Neural cell (in vitro differentiated cells): ENCODE data around the gene BEX3. TPM values are rescaled to one million over a fixed set of nuclear protein-coding genes. Genes with fewer than 3 reads are reported as not detected.

ENCODE experiments used
- polyA plus RNA-seq: library from polyadenylated mRNA; depleted of rRNA; stranded (reverse); fragments of >200 nt; gene quantifications from 2 replicates; pipeline ENCODE4 v1.2.3, GENCODE V29; 2014
- small RNA-seq, 3 experiments: library from RNA; depleted of rRNA; stranded (forward); fragments of <200 nt; gene quantifications; one replicate each; pipeline ENCODE3, GENCODE V24; 2012

Gene BEX3
- polyA plus RNA-seq, 1 donor from 2014 or later, result 991 TPM

Small RNAs within 50 kb of the gene (small RNA-seq; reads per million reads assigned to genes)
- gene Z92846.1, result 0 reads per million in 3 experiments

Other genes with a start within 250 kb of the BEX3 start
- 383 and 417 TPM in 2 replicates for gene BEX4, start 161.4 kb upstream of the BEX3 start, polyA plus RNA-seq
- 145 and 167 TPM in 2 replicates for gene TCEAL8, start 121.4 kb upstream of the BEX3 start, polyA plus RNA-seq
- 2.2 and 2.4 TPM in 2 replicates for gene TCEAL5, start 99.8 kb upstream of the BEX3 start, polyA plus RNA-seq
- 603 and 631 TPM in 2 replicates for gene BEX2, start 65.5 kb upstream of the BEX3 start, polyA plus RNA-seq
- gene TCEAL7, start 46.3 kb upstream of the BEX3 start, polyA plus RNA-seq, result 193 and 203 TPM in 2 replicates
- gene TCEAL9, start 20.0 kb upstream of the BEX3 start, polyA plus RNA-seq, result 84.5 and 102 TPM in 2 replicates
- 1.9 and 2.9 TPM in 2 replicates for gene RAB40A, start 143.0 kb downstream of the BEX3 start, polyA plus RNA-seq
- 121 and 130 TPM in 2 replicates for gene TCEAL4, start 209.0 kb downstream of the BEX3 start, polyA plus RNA-seq
- 38.2 and 42.5 TPM in 2 replicates for gene TCEAL3, start 231.4 kb downstream of the BEX3 start, polyA plus RNA-seq